Measurements from ENCODE around the gene RGS7. TPM values are rescaled to one million over a fixed set of nuclear protein-coding genes. Genes with fewer than 3 reads are reported as not detected.
"Not testable (repeated sequence)": the region's sequence is repeated elsewhere in the genome, so short reads cannot be mapped to it uniquely, and the experiment has no call there.

The RGS7 gene
- total RNA-seq, 2 experiments from 2014 or later = not detected

DNA sequence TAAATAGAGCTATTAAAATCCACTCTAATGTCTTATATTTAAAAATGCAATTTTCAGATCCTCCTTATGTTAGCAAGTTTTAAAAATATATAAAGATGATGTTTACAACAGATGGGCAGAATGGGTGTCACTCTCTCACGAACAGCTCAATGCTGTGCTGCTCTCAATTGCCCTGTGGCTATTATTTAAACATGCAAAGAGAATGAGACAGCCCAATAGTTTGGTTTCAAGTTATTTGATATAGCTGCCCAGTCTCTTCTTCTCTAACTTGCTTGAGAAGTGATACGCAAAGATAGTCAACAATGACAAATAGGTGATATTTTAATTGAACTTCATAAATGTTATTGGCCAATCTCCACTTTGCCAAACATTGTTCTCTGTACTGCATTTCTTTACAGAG, 545.7 kb downstream of the RGS7 start:
- CTCF ChIA-PET = no interaction called here
- POLR2A ChIA-PET = no interaction called here

DNA sequence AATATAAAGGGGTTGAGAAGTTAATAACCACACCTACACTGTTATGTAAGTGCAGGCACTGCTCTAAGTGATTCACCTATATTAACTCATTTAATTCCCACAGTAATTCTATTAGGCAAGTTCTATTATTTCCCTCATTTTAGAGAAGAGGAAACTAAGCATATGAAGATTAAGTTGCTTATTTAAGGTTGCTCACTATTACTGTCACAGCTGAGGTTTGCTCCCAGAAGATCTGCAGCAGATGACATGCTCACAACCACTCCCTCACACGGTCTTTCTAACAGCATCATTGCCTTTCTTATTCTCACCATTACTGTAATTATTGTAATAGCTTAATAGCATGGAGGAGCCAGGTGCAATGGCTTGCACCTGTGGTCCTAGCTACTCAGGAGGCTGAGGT, 548.6 kb downstream of the RGS7 start:
- ChIA-PET CTCF (no interaction called here), POLR2A (no interaction called here)

DNA sequence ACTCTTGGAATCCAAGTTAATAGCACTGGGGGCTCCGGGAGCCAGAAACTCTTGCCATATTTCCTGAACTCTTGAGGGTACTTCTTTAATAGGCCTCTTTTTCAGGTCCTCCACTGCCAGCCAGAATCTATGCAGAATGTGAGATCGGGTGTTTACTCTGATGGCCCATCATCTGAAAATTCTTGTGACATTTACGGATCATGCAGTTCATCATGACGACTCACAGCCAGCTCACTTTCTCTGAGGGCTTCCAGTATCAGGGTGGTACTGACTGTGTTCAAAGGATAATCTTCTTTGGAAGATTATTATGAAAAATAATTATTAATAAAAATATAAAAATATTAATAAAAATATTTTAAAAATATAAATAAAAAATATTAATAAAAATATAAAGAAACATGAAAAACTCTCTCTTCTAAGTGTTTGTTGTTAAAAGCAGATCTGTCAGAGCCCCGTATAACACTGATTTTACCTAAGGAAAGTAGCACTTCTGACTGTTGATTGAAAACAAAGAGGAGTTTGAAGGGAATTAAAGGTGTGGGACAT, 550.7 kb downstream of the RGS7 start:
- POLR2A ChIA-PET = no interaction called here
- CTCF ChIA-PET = no interaction called here

DNA sequence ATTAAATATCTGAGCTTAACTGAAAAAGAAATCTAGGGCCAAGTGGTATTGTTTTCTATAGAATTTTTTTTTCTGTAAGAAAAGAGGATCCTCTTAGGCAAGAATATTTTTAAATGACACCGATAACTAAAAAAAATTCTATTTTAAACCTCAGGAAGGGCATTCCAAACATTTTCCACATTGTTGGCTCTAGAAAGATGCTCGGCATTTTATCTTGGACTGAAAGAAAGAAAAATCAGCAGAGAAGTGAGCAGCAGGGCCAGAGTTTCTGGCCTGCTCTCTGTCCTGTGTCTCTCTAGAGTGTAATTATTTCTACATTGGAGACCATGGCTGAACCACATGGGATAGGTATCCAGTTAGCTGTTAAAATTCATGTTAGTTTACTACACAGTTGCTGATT, 552.5 kb downstream of the RGS7 start:
- ChIA-PET CTCF (no interaction called here), POLR2A (no interaction called here)

DNA sequence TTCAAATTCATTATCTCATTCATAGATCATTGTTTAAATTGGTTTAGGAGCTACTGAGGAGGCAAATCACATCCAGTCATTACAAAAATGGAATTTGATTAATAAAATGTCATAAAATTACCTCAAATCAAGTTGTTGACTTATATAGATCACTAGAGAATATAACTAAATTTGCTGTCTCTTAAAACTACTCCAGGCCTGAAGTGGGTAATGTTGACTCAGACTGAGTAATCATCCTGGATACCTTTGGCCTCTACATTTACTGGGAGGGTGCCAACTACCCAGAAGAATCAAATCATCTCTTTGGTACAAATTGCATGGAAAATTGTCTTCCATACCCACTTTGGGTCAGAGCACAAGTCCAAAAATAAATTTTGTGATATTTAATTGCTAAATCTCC, 553.9 kb downstream of the RGS7 start:
- CTCF ChIA-PET = no interaction called here
- POLR2A ChIA-PET = no interaction called here

DNA sequence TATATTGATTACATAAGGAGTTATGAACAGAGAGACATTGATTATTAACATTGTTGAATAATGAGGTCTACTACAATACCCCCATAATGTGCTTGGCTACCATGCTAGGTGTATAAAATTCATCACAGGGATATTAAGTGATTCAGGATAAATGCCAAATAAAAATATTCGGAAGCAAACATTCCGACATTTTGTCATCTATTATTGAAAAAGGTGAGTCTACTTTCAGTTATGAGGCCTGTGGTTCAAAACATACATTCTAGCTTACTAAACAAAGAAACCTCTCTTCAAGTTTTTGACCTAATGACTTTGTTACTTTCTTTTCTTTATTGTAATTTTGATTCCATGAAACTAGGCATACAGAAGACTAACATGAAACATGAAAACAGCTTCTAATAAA, 554.7 kb downstream of the RGS7 start:
- ChIA-PET CTCF (no interaction called here), POLR2A (no interaction called here)

- ChIA-PET CTCF (no interaction called here), POLR2A (no interaction called here)
Measured at GRCh38 chr1:240801442-240801841, 555.6 kb downstream of the RGS7 start.

- POLR2A ChIA-PET = no interaction called here
- CTCF ChIA-PET = no interaction called here
Measured at GRCh38 chr1:240800291-240800690, 556.7 kb downstream of the RGS7 start.

DNA sequence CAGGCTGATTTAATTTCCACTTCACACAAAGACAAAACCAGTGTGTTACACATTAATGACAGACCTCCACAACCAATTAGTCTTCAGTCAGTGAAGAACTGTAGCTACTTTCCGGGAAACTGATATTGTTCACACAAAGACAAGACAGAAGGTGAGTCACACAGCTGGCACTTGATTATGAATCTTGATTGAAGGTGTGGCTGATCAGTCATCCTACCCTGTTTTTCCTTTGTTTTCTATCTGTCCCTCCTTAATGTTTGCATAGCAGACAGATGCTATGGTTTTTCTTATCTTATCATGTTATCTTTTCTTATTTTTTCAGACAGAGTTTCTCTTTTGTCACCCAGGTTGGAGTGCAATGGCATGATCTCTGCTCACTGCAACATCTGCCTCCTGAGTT, 560.0 kb downstream of the RGS7 start:
- ChIA-PET CTCF (no interaction called here), POLR2A (no interaction called here)

- ChIA-PET CTCF (no interaction called here), POLR2A (no interaction called here)
Measured at GRCh38 chr1:240794046-240794843, 562.8 kb downstream of the RGS7 start.

- POLR2A ChIA-PET = no interaction called here
- CTCF ChIA-PET = no interaction called here
Measured at GRCh38 chr1:240792915-240793529, 564.0 kb downstream of the RGS7 start.

DNA sequence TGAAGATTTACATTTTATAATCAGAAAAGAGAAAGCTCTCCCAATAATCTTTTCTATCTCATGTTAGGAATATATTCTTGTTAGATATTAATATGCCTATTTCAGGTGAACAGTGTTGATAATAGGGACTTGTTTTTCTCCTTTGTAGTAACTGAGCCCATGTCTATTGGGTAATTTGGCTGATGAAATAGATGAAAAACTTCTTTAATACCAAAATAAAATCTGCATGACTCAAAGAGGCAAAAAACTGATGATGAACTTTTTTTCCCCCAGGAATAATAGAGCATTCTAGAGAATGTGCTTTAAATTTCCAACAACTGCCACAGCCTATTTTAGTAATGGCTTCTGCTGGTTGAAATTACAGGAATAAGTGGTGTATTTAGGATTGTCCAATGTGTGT, 566.1 kb downstream of the RGS7 start:
- CTCF ChIA-PET = no interaction called here
- POLR2A ChIA-PET = no interaction called here

- POLR2A ChIA-PET = no interaction called here
- CTCF ChIA-PET = no interaction called here
Measured at GRCh38 chr1:240786880-240787279, 570.1 kb downstream of the RGS7 start.

DNA sequence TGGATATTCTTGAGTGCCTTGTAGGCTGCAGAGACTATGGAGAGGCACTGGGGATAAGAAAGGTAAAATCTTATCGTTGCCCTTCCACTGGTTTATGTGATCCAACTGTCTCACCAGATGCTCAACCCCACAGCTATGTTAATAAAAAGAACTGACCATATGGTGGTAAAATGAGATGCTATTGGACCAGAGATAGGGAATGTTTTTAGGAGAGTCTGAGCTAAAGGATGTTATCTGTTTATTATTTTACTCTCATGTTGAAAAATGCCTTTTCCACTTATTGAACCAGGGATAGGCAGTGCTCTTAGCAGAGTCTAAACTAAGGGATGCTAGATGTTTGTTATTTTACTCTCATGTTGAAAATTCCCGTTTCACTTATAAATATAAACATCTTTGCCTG, 572.2 kb downstream of the RGS7 start:
- CTCF ChIA-PET = no interaction called here
- POLR2A ChIA-PET = no interaction called here

- POLR2A ChIA-PET, CTCF ChIA-PET: not testable (repeated sequence)
Measured at GRCh38 chr1:240783728-240784137, 573.3 kb downstream of the RGS7 start.

- ChIA-PET CTCF (no interaction called here), POLR2A (no interaction called here)
Measured at GRCh38 chr1:240776237-240776636, 580.8 kb downstream of the RGS7 start.

DNA sequence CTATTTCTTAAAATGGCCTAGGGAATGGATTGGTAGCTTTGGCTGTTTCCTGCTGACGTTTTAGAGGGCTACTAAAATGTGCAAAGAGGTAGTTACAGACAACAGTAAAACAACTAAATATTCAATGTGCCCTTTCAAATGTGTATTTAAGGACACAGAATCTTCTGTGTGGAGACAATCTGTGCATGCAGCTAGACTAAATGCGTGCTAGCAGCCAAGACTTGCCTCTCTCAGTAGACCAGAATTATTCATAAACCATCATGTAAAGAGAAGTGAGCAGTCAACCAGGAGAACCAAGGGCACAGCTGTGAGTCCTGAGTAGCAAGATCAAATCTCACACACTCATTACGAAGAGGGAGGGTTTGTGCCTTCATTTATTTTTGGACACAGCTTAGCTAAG, 584.9 kb downstream of the RGS7 start:
- CTCF ChIA-PET = no interaction called here
- POLR2A ChIA-PET = no interaction called here

- CTCF ChIA-PET = no interaction called here
Measured at GRCh38 chr1:240771450-240771849, 585.6 kb downstream of the RGS7 start.

GRCh38 chr1:240768979-240769378, 588.0 kb downstream of the RGS7 start:
- ChIA-PET POLR2A (no interaction called here), CTCF (no interaction called here)

More at GRCh38 chr1:240771450-240771849, 585.6 kb downstream of the RGS7 start:
- POLR2A ChIA-PET = no interaction called here

GRCh38 chr1:240766831-240767230, 590.2 kb downstream of the RGS7 start:
- ChIA-PET CTCF (no interaction called here), POLR2A (no interaction called here)

- POLR2A ChIA-PET = no interaction called here
- CTCF ChIA-PET = no interaction called here
Measured at GRCh38 chr1:240765732-240766363, 591.2 kb downstream of the RGS7 start.

DNA sequence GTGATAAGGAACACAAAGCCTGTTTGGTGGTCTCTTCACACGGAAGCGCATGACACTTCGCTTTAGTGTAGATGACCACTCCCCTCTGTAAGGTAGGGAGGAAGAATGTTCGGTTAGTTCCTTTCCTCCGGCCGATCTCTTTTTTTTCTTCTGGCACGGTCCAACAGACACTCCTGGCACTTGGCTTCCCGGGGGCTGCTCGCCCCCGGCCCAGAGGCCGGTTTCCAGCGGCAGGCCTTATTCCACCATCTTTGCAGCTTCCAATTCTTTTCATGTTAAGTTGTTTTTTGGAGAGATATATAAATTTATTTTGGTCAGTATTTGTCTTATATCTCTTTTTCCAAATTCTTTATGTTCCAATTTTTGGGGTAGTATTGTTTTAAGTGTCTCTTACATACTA, 593.2 kb downstream of the RGS7 start:
- CTCF ChIA-PET = no interaction called here

More for the DNA sequence above, 593.2 kb downstream of the RGS7 start:
- POLR2A ChIA-PET = no interaction called here
